ENCODE data around the gene GAB2. TPM values are rescaled to one million over a fixed set of nuclear protein-coding genes. Genes with fewer than 3 reads are reported as not detected.

GAB2 gene
- total RNA-seq, 1 experiment from 2014 or later = 3.3 TPM

DNA sequence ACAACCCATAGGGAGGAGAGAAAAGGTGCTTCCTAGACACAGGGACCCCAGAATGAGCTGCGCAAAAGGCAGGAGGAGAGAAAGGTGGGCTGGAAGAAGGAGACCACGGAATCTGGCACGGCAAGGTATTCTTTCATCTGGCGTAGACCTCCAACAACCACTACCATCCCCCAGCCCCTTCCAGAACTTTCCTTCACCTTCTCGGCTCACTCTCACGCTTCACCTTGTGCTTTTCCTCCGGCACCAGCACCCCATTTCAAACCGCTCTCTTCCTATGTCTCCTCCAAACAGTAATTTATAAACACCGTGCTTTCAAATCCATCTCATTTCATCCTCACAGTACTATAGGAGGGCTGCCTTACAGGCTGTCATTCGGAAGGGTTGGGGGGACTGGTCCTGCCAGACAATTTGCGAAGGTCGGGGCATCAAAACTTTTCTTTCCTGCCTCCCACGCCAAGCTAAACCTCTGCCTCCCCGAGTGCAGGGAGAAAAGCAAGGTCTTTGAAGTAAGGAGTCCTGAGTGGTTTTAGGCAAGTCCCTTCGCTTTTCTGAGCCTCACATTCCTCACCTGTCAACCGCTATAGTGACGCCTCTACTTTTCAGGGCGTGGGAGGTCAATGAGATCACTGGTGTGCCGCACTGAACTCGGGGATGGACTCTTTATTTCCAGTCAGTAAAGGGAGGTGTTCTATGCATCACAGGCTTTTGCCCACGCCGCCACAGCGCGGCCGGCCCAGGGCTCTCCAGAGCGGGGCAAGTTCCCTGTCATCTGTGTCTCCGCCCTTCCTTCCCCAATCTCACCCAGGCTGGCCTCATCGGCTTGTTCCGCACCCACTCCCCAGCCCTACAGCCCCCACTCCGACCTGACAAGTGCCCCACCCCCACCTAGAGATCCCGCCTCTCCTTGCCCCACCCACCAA, 230.0 kb downstream of the GAB2 start:
- Histone ChIP-seq H4K20me1 (ENCODE audit: control insufficient read depth, insufficient read depth, insufficient read length) (no peaks in the 10 kb centered on the region), H3K9me3 (ENCODE audit: control insufficient read depth, low read depth, low read length) (no peaks in the 10 kb centered on the region), H3K18ac (ENCODE audit: insufficient read length, low read depth, low read length) (no peak overlapping the region), H3K27ac (ENCODE audit: insufficient read length, low read depth, low read length) (no peak overlapping the region), H2AK5ac (ENCODE audit: insufficient read length, low read length) (no peak overlapping the region), H3T11ph (ENCODE audit: low read length) (no peak overlapping the region), H4K91ac (ENCODE audit: insufficient read length, low read depth, low read length) (no peak overlapping the region), H3K4me1 (ENCODE audit: insufficient read depth, low read length) (no peaks in the 10 kb centered on the region), H4K8ac (replicated peaks; ENCODE audit: insufficient read length, low read depth, low read length) (no peak overlapping the region), H3K56ac (ENCODE audit: insufficient read length, low read depth, low read length) (no peak overlapping the region), H3K9ac (ENCODE audit: extremely low read depth, insufficient read length, low read length) (no peak overlapping the region), H2BK20ac (ENCODE audit: low read depth, low read length, poor library complexity, severe bottlenecking) (no peak overlapping the region), H3K14ac (ENCODE audit: insufficient read depth, low read length) (no peak overlapping the region), H2BK120ac (ENCODE audit: low read depth, low read length, poor library complexity, severe bottlenecking) (no peak overlapping the region), H2BK5ac (ENCODE audit: insufficient read length, low read length) (no peak overlapping the region), H3K79me1 (ENCODE audit: insufficient read depth, low read depth, low read length, poor library complexity, severe bottlenecking) (no peaks in the 10 kb centered on the region), H2AFZ (ENCODE audit: low read length) (no peak overlapping the region), H3K4me2 (ENCODE audit: insufficient read depth, insufficient read length, low read length) (peak overlapping the region; percentile 71), H2BK15ac (ENCODE audit: low read depth, low read length) (no peak overlapping the region), H3K4ac (ENCODE audit: low read depth, low read length) (no peak overlapping the region), H3K23ac (ENCODE audit: insufficient read length, low read depth, low read length) (no peak overlapping the region), H3K23me2 (ENCODE audit: insufficient read length, low read depth, low read length, poor library complexity, severe bottlenecking) (peaks cover 7% of the 10 kb centered on the region), H3K79me2 (ENCODE audit: insufficient read depth, low read length) (no peaks in the 10 kb centered on the region), H3K27me3 (ENCODE audit: insufficient read depth, low read length) (no peaks in the 10 kb centered on the region; the same call in 1 of the 2 replicates), H2BK12ac (ENCODE audit: insufficient read length, low read depth, low read length) (no peak overlapping the region), H4K5ac (ENCODE audit: insufficient read length, low read depth, low read length) (no peak overlapping the region)
- no peak for DNase-seq
- Mint-ChIP-seq H3K9me3 (no peaks in the 10 kb centered on the region; a peak in 1 of 5 replicates), H3K27ac (no peak overlapping the region), H3K4me3 (peak overlapping the region; percentile 87 to 94), H3K36me3 (ENCODE audit: insufficient read depth in 1 of 3, low read depth in 3 of 3) (peaks cover 0 to 2% (median 0%) of the 10 kb centered on the region in 3 experiments; a peak in 1 of 7 replicates), H3K4me1 (peaks cover 21 to 26% of the 10 kb centered on the region in 2 experiments), H3K27me3 (ENCODE audit: low read depth) (peaks cover 7% of the 10 kb centered on the region)
- WGBS (ENCODE audit: extremely low coverage, insufficient read length, low lambda C conversion rate) = no CpG with 5 or more reads among the region's 31 CpGs
- TF ChIP-seq, protein P1, sequence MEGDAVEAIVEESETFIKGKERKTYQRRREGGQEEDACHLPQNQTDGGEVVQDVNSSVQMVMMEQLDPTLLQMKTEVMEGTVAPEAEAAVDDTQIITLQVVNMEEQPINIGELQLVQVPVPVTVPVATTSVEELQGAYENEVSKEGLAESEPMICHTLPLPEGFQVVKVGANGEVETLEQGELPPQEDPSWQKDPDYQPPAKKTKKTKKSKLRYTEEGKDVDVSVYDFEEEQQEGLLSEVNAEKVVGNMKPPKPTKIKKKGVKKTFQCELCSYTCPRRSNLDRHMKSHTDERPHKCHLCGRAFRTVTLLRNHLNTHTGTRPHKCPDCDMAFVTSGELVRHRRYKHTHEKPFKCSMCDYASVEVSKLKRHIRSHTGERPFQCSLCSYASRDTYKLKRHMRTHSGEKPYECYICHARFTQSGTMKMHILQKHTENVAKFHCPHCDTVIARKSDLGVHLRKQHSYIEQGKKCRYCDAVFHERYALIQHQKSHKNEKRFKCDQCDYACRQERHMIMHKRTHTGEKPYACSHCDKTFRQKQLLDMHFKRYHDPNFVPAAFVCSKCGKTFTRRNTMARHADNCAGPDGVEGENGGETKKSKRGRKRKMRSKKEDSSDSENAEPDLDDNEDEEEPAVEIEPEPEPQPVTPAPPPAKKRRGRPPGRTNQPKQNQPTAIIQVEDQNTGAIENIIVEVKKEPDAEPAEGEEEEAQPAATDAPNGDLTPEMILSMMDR (conservative IDR thresholded peaks at IDR 0.05) = no peak

Data from H9 (cell line).